Right ventricle myocardium inferior (tissue), 1 donor: ENCODE results near the gene SPOUT1. TPM values are rescaled to one million over a fixed set of nuclear protein-coding genes. Genes with fewer than 3 reads are reported as not detected.
"Not testable (repeated sequence)": the region's sequence is repeated elsewhere in the genome, so short reads cannot be mapped to it uniquely, and the experiment has no call there.

Experiments
- ATAC-seq: fragments of 200-7000 bp; cut with Tn5 transposase; one replicate; pipeline ENCODE4 v1.9.1; 2020; ENCODE audit warnings: mild to moderate bottlenecking, moderate library complexity
- DNase-seq: peaks from one replicate; pipeline ENCODE4 v3.0.0; 2021; ENCODE audit errors: missing footprints
- intact Hi-C: fragments of 100-400 bp; cut with DNase I; formaldehyde crosslinking; loops from one replicate; pipeline ENCODE4 v1.11.0; 2022
- total RNA-seq: library from RNA; stranded (reverse); fragmentation: NEBNext Ultra II Directional; extraction: Animal tissue kit (Norgen Biotek cat#: 25700); gene quantifications from one replicate; pipeline ENCODE4 v1.2.1, GENCODE V29; 2021
- donor health status: DM: no; HTN: yes; CAD: no; lungs with severe emphysema.

SPOUT1 gene
- total RNA-seq, 1 donor from 2014 or later, result 17.4 TPM

DNA sequence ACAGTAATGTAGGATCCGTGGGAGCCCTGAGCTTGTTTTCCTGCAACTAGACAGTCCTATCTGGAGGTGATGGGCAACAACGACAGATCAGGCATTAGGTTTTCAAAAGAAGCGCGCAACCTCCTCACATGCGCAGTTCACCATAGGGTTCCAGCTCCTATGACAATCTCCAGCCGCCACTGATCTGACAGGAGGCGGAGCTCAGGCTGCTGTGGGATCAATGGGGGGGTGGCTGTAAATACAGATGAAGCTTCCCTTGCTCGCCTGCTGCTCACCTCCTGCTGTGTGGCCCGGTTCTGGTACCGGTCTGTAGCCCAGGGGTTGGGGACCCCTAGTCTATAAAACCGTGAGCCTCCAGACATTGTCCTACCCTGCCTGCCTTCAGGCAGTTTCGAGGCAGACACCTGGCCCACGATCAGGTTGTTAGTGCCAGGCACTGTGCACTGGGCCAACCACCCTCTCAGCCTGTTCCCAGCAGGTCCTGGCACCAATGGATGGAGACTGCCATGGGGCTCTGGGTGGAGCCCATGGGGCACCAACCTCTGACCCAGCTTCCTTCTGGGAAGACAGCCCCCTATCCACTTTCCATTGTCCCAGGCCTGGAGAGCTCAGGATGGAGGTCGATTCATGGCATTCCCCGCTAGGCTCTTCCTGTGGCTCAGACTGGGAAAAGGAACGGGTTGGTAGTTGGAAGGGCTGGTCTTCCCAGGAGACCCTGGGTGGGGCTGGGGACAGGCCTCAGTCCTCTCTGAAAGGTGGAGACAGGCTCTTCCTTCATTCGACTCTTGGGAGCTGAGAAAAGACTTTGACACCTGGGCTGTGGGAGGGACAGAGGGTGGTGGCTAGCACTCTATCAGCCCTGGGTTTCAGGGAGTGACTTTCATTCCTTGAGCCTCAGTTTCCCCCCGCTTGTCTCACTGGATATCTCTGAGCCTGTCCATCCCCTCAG lies 9.6 kb downstream of the SPOUT1 start:
- intact Hi-C loops, result no loop called here
- DNase-seq, result peak; percentile 63
- ATAC-seq, result peak; percentile 47

DNA sequence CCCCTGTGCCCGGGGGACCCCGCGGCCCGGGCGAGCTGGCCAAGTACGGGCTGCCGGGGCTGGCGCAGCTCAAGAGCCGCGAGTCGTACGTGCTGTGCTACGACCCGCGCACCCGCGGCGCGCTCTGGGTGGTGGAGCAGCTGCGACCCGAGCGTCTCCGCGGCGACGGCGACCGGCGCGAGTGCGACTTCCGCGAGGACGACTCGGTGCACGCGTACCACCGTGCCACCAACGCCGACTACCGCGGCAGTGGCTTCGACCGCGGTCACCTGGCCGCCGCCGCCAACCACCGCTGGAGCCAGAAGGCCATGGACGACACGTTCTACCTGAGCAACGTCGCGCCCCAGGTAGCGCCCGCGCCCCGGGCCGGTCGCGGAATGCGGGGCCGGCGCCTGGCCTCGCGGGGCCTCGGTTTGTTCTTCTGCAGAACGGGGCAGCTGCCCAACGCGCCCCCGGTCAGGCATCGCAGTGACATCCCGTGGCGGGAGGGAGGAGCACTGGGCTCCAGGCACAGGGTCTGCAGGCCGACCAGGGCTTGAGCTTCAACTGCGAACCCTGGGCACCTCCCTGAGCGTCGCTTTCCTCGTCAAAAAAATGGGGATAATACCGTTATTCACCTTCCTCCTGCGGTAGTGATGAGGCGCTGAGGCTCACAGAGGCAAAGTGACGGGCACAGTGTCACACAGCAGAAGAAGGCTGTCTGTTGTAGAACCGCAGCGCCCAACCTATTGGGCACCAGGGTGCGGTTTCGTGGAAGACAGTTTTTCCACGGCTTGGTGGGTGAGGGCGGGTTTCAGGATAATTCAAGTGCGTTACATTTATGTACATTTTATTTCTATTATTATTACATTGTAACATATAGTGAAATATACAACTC lies 10.5 kb downstream of the SPOUT1 start:
- peak; percentile 76 for DNase-seq
- intact Hi-C loops, result no loop called here
- ATAC-seq, result peak; percentile 18

DNA sequence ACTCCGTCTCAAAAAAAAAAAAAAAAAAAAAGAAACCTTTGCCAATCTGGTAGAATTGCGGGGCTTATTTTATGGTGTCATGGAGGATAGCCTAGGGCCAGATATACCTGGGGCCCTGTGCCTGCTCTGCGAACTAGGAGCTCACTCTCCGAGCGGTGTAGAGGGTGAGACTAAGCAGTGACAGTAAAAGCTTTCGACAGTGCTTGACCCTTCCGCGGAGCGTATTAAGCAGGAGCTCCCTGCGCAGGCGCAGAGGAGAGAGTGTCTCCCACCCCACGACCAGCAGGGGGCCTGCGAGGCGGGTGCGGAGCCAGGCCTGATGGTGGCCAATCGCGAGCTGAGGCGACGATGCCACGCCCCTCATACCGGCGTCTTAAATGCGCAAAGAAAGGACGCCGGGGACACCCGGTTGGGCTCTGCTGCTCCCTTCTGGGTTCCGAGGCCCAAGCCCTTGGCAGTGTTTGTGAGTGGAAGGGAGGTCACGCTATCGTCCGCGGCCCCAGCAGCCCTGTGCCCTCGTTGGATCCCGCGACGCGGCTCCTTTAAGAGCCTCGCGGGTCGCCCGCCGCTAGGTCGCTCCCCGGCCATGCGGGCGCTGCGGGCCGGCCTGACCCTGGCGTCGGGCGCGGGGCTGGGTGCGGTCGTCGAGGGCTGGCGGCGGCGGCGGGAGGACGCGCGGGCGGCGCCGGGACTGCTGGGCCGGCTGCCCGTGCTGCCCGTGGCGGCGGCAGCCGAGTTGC lies 11.3 kb downstream of the SPOUT1 start, which contains the start of gene ENDOG:
TSS of gene ENDOG (plus strand) at position 402 of the 740 bp plus-strand sequence. CDS start at position 587, 185 bp downstream.
- ATAC-seq, result peak; percentile 93
- DNase-seq, result peak; percentile 99
- intact Hi-C loops, result no loop called here

DNA sequence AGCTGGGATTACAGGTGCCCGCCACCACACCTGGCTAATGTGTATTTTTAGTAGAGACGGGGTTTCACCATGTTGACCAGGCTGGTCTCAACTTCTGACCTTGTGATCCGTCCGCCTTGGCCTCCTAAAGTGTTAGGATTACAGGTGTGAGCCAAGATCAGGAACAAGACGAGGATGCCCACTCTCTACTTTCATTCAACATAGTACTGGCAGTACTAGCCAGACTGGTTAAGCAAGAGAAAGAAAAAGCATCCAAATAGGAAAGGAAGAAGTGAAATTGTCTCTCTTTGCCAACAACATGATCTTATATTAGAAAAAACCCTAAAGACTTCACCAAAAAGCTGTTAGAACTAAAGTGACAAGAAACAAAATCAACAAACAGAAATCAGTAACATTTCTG lies 18.7 kb downstream of the SPOUT1 start:
- ATAC-seq, result no peak
- intact Hi-C loops, result no loop called here
- DNase-seq, result no peak

GRCh38 chr9:128809831-128810230 lies 19.8 kb downstream of the SPOUT1 start:
- intact Hi-C loops, result no loop called here
- DNase-seq (no peak), ATAC-seq (no peak)

DNA sequence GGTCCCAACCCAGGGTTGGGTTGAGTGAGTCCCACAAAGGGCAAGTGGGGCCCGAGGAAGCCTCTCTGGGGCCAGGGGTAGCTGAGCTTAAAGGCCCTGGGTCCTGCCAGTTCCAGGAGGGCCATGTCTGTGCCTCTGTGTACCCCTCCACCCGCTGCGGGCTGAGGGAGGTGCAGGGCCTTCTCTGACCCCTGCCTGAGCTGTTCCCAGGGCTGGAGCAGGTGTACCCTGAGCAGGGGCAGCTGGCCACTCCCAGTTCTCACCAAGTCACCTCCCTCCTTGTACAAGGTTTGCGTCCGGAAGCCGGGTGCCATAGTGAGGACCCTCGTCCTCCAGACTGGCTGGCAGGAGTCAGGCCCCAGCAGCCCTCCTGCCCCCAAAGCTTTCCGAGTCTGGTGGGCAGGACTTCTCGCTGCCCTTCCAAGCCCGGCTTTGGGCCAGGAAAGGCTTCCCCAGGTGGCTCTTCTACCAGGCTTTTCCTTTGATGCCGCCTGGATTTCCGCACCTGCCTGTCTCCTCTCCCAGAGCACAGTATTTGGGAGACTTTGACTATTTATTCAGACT lies 20.5 kb downstream of the SPOUT1 start:
- ATAC-seq (no peak), DNase-seq (peak; percentile 46)
- intact Hi-C loops, result no loop called here

DNA sequence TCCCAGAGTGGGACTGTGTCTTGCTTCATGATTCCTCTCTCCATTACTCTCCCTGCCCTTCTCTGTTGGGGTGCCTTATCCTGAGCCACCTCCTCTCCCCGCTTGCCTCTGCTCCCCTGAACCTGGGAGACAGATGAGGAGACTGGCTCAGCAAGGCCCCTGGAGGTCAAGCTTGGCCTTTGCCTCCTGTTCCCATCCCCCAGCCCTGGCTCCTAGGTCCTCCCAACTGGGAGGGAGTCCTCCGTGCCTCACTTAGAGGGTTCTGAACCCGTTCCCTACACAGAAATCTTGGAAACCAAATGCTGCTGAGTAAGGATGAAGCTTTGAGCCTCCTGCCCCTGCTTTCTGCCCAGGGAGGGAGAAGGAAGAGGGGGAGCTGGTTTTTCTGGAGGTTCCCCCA lies 21.1 kb downstream of the SPOUT1 start:
- intact Hi-C loops, result no loop called here
- no peak for ATAC-seq

GRCh38 chr9:128807827-128808226 lies 21.8 kb downstream of the SPOUT1 start:
- ATAC-seq, result no peak
- peak; percentile 20 for DNase-seq
- intact Hi-C loops, result no loop called here

More for the DNA sequence above, 21.1 kb downstream of the SPOUT1 start:
- DNase-seq, result no peak

- no peak for ATAC-seq
- peak; percentile 23 for DNase-seq
- intact Hi-C loops, result no loop called here
Measured at GRCh38 chr9:128805661-128806060, 23.9 kb downstream of the SPOUT1 start.

DNA sequence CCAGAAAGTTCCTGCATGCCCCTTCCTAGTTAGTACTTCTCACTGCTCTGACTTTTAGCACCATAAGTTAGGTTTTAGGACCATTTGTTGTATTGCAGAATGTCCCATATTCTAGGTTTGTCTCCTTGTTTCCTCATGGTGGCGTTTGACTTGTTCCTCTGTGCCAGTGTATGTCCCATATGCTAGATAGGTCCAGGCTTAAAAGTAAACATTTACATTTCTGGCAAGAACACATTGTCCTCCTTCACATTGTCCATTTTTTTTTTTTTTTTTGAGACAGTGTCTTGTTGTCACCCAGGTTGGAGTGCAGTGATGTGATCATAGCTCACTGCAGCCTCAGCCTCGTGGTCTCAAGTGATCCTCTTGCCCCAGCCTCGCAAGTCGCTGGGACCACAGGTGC lies 27.1 kb downstream of the SPOUT1 start:
- ATAC-seq (no peak), DNase-seq (no peak)
- intact Hi-C loops, result no loop called here

GRCh38 chr9:128800061-128800460 lies 29.5 kb downstream of the SPOUT1 start:
- intact Hi-C loops, result no loop called here
- ATAC-seq (no peak), DNase-seq (peak; percentile 42)

- intact Hi-C loops, result no loop called here
- DNase-seq, result peak; percentile 33
- no peak for ATAC-seq
Measured at GRCh38 chr9:128798896-128799295, 30.7 kb downstream of the SPOUT1 start.

DNA sequence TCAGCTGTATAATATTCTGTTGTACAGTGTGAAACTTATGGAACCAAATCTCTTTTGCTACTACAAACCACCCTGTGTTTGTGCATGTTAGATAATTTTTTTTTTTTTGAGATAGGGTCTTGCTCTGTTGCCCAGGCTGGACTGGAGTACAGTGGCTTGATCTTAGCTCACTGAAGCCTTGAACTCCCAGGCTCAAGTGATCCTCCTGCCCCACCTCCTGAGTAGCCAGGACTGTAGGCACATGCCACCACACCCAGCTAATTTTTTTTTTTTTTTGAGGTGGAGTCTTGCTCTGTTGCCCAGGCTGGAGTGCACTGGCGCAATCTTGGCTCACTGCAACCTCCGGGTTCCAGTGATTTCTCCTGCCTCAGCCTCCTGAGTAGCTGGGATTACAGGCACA lies 34.6 kb downstream of the SPOUT1 start:
- intact Hi-C loops, result not testable (repeated sequence)

GRCh38 chr9:128792978-128793686 lies 36.5 kb downstream of the SPOUT1 start:
- DNase-seq (no peak), ATAC-seq (no peak)
- intact Hi-C loops, result no loop called here

More for the DNA sequence above, 34.6 kb downstream of the SPOUT1 start:
- not testable (repeated sequence) for DNase-seq, ATAC-seq

GRCh38 chr9:128792134-128792533 lies 37.5 kb downstream of the SPOUT1 start:
- ATAC-seq (no peak), DNase-seq (no peak)
- intact Hi-C loops, result no loop called here

- intact Hi-C loops, result no loop called here
- DNase-seq, result no peak
Measured at GRCh38 chr9:128790536-128790935, 39.1 kb downstream of the SPOUT1 start.

DNA sequence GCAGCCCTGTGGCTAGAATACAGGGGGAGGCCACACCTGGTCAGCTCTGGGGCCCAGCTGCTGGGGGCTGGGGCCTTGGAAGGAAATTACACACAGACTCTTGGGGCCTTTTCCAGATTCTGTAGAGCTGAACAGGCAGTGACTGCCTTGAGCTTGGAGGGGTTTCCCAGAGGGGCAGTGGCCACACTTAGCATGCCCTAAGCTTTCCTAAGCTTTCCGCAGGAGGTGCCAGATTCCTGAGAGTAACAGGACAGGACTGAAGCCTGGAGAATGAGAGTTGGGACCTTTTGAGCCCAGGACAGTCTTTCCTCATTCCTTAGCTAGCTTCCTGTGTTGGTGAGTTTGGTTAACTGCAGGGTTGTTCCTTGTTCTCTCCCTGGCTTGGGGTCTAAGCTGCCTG lies 41.1 kb downstream of the SPOUT1 start:
- no peak for ATAC-seq
- intact Hi-C loops, result no loop called here
- no peak for DNase-seq

More at GRCh38 chr9:128790536-128790935, 39.1 kb downstream of the SPOUT1 start:
- no peak for ATAC-seq

DNA sequence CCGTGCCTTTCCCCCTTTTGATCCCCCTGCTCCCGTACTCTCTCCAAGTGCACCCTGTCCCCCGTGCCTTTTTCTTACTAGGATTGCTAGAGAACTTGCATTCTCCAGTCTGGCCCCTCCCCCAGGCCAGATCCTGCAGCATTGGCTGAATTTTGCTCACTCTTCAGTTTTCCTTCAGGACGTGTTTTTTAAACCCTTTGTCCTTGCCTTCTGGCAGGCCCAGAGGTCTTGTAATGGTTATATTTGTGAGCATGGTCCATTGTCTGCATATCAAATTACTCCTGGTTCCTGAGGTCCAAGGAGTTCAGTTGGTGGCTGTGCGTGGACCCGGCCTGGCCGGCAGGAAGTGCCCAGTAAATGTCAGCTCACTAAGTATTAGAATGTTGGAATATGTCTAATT lies 41.9 kb downstream of the SPOUT1 start:
- intact Hi-C loops, result loop anchor here (1.0 kb wide), 1 partner anchor 16 kb away; the partner anchor contains the start of gene ZER1
- ATAC-seq, result no peak
- no peak for DNase-seq
